ENCODE results near the gene TMEM79.
A peak's percentile ranks its signal among the peaks of the same experiment; 100 is the strongest.

Gene TMEM79

DNA sequence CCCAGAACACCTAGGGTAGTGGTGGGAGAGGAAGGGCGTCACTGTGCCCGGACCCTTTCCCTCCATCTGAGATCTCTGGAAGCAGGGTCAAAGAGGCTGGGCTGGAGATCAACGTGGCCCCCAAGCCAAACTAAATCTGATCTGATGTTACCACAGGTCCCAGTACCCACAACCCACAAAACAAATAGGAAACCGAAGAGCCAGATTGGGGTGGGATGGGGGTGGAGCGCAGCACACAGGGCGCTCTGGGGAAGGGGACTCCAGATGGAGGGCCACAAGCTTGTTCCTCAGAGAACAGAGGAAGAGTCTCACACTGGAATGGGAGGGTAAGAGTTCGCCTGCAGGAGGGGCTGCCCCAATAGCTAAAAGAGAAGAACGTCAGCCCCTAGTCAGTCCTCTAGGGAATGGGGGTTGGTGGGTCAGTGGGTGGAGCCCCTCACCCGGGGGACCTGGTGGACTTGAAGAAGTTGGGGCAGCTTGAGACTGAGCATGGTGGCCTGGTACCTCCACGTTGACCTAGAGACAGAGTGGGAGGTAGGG, 37.8 kb upstream of the TMEM79 start:
- H3K9me3 ChIP-seq (ENCODE audit: insufficient read depth, low read length, severe bottlenecking): no peaks in the 10 kb centered on the region
- H3K9ac ChIP-seq (ENCODE audit: low read depth, low read length): no peak overlapping the region
- H3K27me3 ChIP-seq (ENCODE audit: insufficient read depth, low read length, poor library complexity): no peaks in the 10 kb centered on the region
- peaks cover 26% of the 10 kb centered on the region for H3K36me3 ChIP-seq (ENCODE audit: insufficient read depth, low read length)
- H3K4me2 ChIP-seq (ENCODE audit: insufficient read depth, low read length): no peak overlapping the region
- ATAC-seq (ENCODE audit: insufficient read depth, low read depth) (0 out of 3 replicates have a peak, but pooled peaks have one; percentile 3), DNase-seq (no peak)
- no peaks in the 10 kb centered on the region for H3K4me1 ChIP-seq (ENCODE audit: insufficient read depth, low read length)
- H2AFZ ChIP-seq (ENCODE audit: low read depth, low read length): no peak overlapping the region
- no peaks in the 10 kb centered on the region for H3K79me2 ChIP-seq (ENCODE audit: insufficient read depth, low read length)
- no peak overlapping the region for H3K4me3 ChIP-seq (ENCODE audit: low read depth in 1 of 2, low read length in 2 of 2)
- TF ChIP-seq, protein P1, sequence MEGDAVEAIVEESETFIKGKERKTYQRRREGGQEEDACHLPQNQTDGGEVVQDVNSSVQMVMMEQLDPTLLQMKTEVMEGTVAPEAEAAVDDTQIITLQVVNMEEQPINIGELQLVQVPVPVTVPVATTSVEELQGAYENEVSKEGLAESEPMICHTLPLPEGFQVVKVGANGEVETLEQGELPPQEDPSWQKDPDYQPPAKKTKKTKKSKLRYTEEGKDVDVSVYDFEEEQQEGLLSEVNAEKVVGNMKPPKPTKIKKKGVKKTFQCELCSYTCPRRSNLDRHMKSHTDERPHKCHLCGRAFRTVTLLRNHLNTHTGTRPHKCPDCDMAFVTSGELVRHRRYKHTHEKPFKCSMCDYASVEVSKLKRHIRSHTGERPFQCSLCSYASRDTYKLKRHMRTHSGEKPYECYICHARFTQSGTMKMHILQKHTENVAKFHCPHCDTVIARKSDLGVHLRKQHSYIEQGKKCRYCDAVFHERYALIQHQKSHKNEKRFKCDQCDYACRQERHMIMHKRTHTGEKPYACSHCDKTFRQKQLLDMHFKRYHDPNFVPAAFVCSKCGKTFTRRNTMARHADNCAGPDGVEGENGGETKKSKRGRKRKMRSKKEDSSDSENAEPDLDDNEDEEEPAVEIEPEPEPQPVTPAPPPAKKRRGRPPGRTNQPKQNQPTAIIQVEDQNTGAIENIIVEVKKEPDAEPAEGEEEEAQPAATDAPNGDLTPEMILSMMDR (IDR thresholded peaks at IDR 0.05; ENCODE audit: borderline replicate concordance, extremely low read depth, low read length, poor library complexity, severe bottlenecking): no peak
- no peak for TF ChIP-seq EZH2 (IDR thresholded peaks at IDR 0.05; ENCODE audit: borderline replicate concordance, low read depth, low read length, severe bottlenecking)
- no peak overlapping the region for H3K27ac ChIP-seq (ENCODE audit: low read length)
- H4K20me1 ChIP-seq (ENCODE audit: insufficient read depth, low read length): peaks cover 17% of the 10 kb centered on the region

DNA sequence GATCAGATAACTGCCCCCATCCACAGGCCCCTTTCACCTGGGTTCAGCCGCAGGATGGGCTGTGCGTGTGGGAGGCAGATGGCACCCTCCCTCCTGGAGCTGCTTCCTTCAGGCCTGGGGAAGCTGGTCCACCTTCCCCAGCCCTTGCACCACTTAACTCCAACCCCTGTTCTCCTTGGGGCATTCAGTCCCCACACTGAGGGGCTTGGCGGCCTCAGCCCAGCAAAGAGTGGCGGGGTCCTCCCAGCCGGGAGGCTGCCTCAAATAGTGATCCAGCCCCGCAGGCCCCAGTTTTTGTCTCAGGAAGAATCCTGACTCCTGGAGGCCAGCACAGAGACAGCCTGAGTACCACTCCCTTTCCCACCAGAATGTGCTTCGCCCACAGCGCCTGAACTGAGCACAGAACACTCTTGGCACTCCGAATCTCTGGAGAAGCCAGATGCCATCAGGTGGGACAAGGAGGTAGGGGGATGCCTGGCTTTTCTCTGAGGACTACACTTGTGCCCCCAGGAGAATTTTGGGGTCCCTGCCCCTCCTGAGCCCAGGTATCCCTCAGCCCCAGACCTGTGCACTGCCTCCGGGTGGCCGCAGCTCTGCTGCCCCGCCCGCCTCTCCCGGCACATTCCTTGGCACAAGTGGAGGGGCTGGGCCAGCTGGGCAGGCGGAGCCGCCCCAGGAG, 37.2 kb upstream of the TMEM79 start:
- Histone ChIP-seq H3K9me3 (ENCODE audit: insufficient read depth, low read length, severe bottlenecking) (no peaks in the 10 kb centered on the region), H3K9ac (ENCODE audit: low read depth, low read length) (no peak overlapping the region), H3K36me3 (ENCODE audit: insufficient read depth, low read length) (peaks cover 32% of the 10 kb centered on the region), H3K4me1 (ENCODE audit: insufficient read depth, low read length) (no peaks in the 10 kb centered on the region), H3K4me3 (ENCODE audit: low read depth in 1 of 2, low read length in 2 of 2) (no peak overlapping the region), H3K27me3 (ENCODE audit: insufficient read depth, low read length, poor library complexity) (no peaks in the 10 kb centered on the region), H3K27ac (ENCODE audit: low read length) (no peak overlapping the region), H4K20me1 (ENCODE audit: insufficient read depth, low read length) (peaks cover 17% of the 10 kb centered on the region), H3K4me2 (ENCODE audit: insufficient read depth, low read length) (no peak overlapping the region), H2AFZ (ENCODE audit: low read depth, low read length) (no peak overlapping the region), H3K79me2 (ENCODE audit: insufficient read depth, low read length) (no peaks in the 10 kb centered on the region)
- ATAC-seq (ENCODE audit: insufficient read depth, low read depth): peak; percentile 15; the same call in 2 of the 3 replicates
- TF ChIP-seq, protein P1 (IDR thresholded peaks at IDR 0.05; ENCODE audit: borderline replicate concordance, extremely low read depth, low read length, poor library complexity, severe bottlenecking): no peak
- TF ChIP-seq EZH2 (IDR thresholded peaks at IDR 0.05; ENCODE audit: borderline replicate concordance, low read depth, low read length, severe bottlenecking): no peak
- no peak for DNase-seq

DNA sequence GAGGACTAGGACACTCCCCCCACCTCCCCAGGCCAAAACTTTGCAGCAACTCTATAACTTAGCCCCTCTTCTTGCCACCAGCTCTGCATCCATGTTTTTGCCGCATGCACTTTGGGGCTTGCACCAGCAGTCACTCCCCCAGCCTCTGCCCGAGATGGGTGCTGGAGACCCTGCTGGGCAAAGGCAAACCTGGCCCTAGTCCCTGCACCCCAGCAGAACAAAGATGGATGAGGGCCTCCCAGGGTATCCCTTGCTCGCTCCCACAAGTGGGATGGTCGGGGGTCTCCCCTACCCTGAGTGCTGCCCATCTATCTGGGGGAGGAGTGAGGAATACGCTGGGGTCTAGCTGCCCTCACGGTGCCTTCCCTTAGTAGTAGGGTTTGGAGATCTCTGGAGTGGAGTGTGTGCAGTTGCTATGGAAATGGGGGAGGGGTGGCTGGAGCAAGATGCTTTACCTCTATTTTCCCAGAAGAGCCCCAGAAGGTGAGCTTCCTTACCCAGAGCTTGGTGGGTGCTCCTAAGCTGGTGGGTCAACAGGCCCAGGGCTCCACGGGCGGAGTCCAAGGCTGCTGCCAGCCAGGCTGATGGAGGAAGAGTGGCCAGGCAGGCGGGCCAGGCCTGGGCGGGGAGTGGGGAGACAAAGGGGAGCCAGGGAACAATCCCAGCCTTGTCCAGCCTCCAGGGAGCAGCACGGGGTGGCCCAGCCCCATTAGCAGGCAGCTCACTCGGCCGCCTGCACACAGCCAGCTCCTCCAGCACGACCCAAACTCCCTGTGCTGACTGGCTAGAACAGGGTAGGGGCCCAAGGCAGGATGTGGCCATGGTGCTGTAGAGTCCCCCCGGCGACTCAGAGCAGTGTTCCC, 36.4 kb upstream of the TMEM79 start, which contains the start of gene PAQR6:
Gene PAQR6 (minus strand): TSS at position 597 of the 863 bp plus-strand sequence. CDS start 1,325 bp downstream, outside the sequence.
- DNase-seq (no peak), ATAC-seq (ENCODE audit: insufficient read depth, low read depth) (peak; percentile 17; the same call in 2 of the 3 replicates)
- Histone ChIP-seq H3K79me2 (ENCODE audit: insufficient read depth, low read length) (no peaks in the 10 kb centered on the region), H3K4me3 (ENCODE audit: low read depth in 1 of 2, low read length in 2 of 2) (no peak within 1 kb of the TSS), H2AFZ (ENCODE audit: low read depth, low read length) (no peak within 1 kb of the TSS), H3K27ac (ENCODE audit: low read length) (no peak within 1 kb of the TSS), H4K20me1 (ENCODE audit: insufficient read depth, low read length) (peaks cover 17% of the 10 kb centered on the region), H3K4me1 (ENCODE audit: insufficient read depth, low read length) (no peaks in the 10 kb centered on the region), H3K4me2 (ENCODE audit: insufficient read depth, low read length) (no peak within 1 kb of the TSS), H3K9ac (ENCODE audit: low read depth, low read length) (no peak within 1 kb of the TSS), H3K36me3 (ENCODE audit: insufficient read depth, low read length) (peaks cover 40% of the 10 kb centered on the region), H3K27me3 (ENCODE audit: insufficient read depth, low read length, poor library complexity) (no peaks in the 10 kb centered on the region), H3K9me3 (ENCODE audit: insufficient read depth, low read length, severe bottlenecking) (no peaks in the 10 kb centered on the region)
- TF ChIP-seq, protein P1 (IDR thresholded peaks at IDR 0.05; ENCODE audit: borderline replicate concordance, extremely low read depth, low read length, poor library complexity, severe bottlenecking): no peak
- TF ChIP-seq EZH2 (IDR thresholded peaks at IDR 0.05; ENCODE audit: borderline replicate concordance, low read depth, low read length, severe bottlenecking): no peak
